Endothelial cell of umbilical vein (primary cell): ENCODE results near the gene SLC12A9.
A peak's percentile ranks its signal among the peaks of the same experiment; 100 is the strongest.

Experiments
- CTCF ChIP-seq, 2 donors: IDR thresholded peaks; 1 replicate in 1 of 2; 2 replicates in 1 of 2; pipeline ENCODE4 v1.5.1; 2011; ENCODE audit warnings: low read length in 2 of 2, mild to moderate bottlenecking in 2 of 2, moderate library complexity in 2 of 2, control low read depth in 1 of 2, inconsistent platforms in 1 of 2, low read depth in 1 of 2; ENCODE audit not compliant: insufficient read depth in 1 of 2; ENCODE audit errors: extremely low read depth in 1 of 2
- EZH2 ChIP-seq: IDR thresholded peaks from 2 replicates; pipeline ENCODE4 v1.6.1; 2012; ENCODE audit warnings: borderline replicate concordance, low read depth, mild to moderate bottlenecking, moderate library complexity, low read length, inconsistent platforms; ENCODE audit not compliant: severe bottlenecking
- FOS ChIP-seq: IDR thresholded peaks from 2 replicates; pipeline ENCODE4 v1.6.1; 2011; ENCODE audit warnings: mild to moderate bottlenecking, low read length, moderate library complexity, borderline replicate concordance; ENCODE audit not compliant: insufficient read depth
- JUN ChIP-seq: IDR thresholded peaks from 2 replicates; pipeline ENCODE4 v1.6.1; 2011; ENCODE audit warnings: borderline replicate concordance, low read depth; ENCODE audit not compliant: insufficient read length, insufficient read depth
- MAX ChIP-seq: IDR thresholded peaks from 2 replicates; pipeline ENCODE4 v1.6.1; 2011; ENCODE audit not compliant: insufficient read depth, insufficient read length
- MYC ChIP-seq: IDR thresholded peaks from one replicate; pipeline ENCODE4 v1.6.1; 2011; ENCODE audit warnings: mild to moderate bottlenecking, low read depth, low read length
- POLR2A ChIP-seq: IDR thresholded peaks from 2 replicates; pipeline ENCODE4 v1.6.1; 2012; ENCODE audit warnings: low read depth, mild to moderate bottlenecking, control low read depth, low read length
- POLR2AphosphoS5 ChIP-seq: IDR thresholded peaks from 2 replicates; pipeline ENCODE4 v1.6.1; 2012; ENCODE audit warnings: low read depth, mild to moderate bottlenecking, control low read depth, low read length, moderate library complexity; ENCODE audit not compliant: insufficient read depth

GRCh38 chr7:100825751-100826513 is 26.6 kb upstream of the SLC12A9 start:
- TF ChIP-seq FOS (no peak), POLR2AphosphoS5 (no peak), EZH2 (no peak), MAX (no peak), POLR2A (no peak), CTCF (IDR thresholded peaks at IDR 0.05; ENCODE audit: extremely low read depth in 1 of 2, insufficient read depth in 1 of 2, low read depth in 1 of 2, low read length in 2 of 2) (peak; percentile 5 to 19), MYC (no peak), JUN (no peak)
